Measurements from ENCODE around the gene CDKN3.
A peak's percentile ranks its signal among the peaks of the same experiment; 100 is the strongest.

The CDKN3 gene, protein sequence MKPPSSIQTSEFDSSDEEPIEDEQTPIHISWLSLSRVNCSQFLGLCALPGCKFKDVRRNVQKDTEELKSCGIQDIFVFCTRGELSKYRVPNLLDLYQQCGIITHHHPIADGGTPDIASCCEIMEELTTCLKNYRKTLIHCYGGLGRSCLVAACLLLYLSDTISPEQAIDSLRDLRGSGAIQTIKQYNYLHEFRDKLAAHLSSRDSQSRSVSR

DNA sequence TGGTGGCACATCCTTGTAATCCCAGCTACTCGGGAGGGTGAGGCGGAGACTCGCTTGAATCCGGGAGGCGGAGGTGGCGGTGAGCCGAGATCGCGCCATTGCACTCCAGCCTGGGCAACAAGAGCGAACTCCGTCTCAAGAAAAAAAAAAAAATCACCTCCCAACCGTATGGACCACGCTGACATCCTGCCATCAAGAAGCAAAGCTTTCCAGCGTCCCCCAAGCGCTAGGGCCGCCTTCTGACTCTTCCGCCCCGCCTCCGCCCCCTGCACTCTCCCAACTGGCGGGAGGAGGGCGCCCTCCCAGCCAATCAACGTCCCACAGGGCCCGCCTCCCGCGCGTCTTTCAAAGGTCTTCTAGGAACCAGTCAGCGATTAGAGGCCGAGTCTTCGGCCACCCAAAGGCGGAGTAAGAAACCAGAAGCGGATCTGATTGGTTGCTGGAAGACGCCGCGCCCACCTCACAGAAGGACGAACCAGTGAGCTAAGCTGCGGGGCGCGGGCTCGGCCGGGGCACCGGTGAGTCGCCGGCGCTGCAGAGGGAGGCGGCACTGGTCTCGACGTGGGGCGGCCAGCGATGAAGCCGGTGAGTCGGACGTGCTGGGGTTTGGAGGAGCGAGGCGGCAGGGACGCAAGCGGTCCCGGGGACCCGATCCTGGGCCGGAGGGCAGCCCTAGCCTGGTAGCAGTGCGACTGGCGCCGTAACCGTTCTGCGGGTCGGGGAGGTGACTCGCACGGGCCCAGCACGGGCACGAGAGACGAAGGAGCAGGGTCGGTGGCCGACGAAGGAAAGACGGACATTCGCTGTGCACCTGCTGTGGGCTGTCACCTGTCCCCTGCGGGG is at the start of gene CDKN3:
CDKN3 (plus strand) TSS at position 515 of the 843 bp plus-strand sequence; CDS start at position 577, 62 bp downstream.
- DNase-seq (ENCODE audit: low read depth) = peak; percentile 96

DNA sequence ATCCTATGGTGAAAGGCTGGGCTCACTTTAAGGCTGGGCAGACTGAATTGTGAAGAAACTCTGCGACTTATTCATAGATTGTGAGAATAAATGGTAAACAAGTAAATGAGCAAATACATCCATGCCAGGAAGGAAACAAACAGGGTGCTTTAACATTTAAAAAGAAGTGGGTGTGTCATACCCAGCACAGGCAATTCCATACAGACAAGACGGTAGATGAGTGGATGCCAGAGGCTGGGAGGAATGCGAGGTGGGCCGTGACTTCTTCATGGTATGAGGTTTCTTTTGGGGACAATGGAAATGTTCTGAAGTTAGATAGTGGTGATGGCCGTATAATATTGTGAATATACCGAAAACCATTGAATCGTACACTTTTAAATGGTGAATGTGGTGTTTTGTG is 49.8 kb upstream of the CDKN3 start:
- DNase-seq (ENCODE audit: low read depth) = no peak

DNA sequence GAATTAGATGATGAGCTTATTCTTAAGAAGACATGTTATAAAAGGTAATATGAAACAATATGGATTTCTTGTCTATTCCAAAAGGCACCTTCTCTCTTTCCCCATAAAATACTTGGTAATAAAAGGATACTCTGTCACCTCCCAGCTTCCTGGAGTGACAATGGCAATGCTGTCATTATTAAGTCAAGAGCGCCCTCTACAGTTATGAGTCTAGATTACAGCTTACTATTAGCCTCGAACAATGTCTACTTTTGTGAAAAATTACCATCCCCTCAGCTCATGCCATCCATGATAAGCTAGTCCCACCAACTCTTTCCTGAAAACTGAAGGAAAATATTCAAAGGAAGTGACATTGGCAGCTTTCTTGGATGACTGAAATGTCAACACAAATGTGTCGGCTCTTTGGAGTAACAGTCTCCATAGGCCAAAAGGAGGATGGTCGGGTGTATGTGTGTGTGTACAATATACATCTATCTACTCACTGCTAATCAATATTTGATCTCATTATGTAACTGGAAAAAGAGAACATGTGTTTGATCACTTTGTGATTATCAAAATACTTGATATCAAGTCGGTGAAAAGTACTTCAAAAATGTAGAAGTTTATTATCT is 48.7 kb upstream of the CDKN3 start:
- DNase-seq (ENCODE audit: low read depth) = no peak

DNA sequence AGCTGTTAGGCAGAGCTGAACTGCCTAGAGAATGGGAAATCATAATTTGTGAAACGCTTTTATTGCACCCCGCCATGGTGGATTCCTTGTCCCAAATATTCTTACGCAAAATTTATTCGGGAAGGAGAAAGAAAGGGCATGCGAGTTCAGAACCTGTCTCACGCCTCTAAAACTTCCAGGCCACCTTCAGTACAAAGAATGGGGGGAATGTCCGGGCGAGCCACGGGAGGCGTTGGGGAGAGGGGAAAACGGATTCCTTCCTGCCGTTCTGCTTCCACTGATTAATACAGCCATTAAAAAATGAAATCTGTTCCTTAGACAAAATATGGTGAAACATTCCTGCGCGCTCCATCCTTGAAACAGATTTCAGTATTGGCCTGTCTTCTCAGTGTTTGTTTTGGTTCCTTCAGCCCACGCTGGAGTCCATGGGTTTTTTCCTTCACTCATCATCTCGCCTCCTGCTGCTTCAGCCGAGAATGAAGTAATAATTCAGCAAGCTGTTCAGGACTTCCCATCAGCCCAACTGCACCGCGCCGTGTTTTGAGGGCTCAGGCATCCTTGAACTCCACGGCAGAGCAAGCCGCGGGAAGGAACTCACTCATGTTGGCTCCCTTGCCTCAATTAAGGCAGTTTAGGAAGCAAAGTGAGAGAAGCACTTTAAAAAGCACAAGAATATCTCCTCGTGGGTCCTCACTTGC is 47.7 kb upstream of the CDKN3 start:
- DNase-seq (ENCODE audit: low read depth) = no peak

DNA sequence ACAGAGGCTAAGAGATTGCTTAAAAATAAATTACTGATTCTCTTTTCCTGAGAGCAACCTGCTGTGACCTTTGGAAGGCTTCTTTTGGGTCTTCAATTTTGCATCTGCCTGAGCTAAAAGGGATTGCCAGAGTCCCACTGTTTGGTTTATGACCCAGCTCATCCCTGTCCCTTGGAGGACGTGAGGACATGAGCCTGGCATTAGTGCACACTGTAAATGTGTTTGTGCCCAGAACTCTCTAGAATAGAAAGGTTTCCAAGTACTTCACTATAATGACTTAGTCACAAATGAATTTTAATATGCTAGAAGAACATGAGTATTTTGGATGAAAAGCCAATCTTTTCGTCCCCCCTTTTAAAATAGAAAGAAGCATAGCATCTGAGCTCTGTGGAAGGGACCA is 47.1 kb upstream of the CDKN3 start:
- DNase-seq (ENCODE audit: low read depth) = no peak

DNA sequence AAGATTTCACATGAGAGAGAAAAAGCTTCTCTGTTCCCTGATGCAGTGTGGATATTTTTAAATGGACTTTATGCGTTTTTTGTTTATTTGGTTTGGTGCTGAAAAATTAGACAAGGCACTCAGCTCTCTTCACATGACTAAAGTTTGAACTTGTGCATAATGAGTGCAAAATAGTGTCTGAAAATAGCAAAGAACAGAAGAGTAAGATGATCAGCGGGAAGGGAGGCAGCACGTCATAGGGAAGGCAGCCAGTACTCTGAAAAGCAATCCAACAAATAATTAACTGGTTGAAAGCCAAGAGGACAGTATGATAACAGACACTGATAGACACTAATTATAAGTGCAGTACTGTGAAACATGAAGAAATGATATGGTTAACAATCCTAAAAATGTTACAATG is 46.6 kb upstream of the CDKN3 start:
- no peak for DNase-seq (ENCODE audit: low read depth)

DNA sequence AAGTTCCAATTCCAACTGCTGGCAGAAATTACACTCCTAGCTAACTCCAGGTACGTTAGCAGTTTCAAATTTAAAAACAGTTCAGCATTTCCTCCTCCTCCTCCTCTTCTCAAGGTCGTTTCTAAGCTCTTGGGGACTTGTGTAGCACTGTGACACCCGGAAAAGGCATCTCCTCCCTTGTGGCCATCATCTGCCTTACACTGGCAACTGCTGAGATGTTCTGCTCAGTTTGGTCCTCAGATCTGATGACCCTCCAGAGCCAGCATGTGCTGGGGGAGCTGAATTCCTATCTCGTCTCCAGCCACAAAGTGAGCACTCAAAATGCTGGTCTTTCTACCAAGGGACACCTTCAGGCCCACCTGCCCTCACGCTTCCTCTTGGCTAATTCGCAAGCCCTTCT is 43.5 kb upstream of the CDKN3 start:
- DNase-seq (ENCODE audit: low read depth) = no peak

DNA sequence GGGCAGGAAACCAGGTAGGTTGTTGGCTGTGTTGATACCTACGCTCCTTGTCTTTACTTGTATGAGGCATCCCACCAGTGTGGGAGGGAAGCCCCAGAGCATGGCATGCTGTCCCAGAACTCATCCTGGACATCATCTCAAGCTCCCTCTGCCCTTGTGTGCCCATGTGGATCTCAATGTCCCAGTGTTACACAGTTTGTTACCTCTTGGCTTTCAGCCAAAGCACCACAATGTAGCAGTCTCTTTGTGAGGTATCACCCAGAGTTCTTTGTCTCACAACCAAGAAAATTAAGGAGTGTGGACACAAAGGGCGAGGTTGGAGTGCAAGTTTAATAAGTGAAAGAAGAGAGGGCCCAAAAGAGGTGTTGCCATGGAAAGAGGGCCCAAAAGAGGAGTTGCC is 43.1 kb upstream of the CDKN3 start:
- no peak for DNase-seq (ENCODE audit: low read depth)

DNA sequence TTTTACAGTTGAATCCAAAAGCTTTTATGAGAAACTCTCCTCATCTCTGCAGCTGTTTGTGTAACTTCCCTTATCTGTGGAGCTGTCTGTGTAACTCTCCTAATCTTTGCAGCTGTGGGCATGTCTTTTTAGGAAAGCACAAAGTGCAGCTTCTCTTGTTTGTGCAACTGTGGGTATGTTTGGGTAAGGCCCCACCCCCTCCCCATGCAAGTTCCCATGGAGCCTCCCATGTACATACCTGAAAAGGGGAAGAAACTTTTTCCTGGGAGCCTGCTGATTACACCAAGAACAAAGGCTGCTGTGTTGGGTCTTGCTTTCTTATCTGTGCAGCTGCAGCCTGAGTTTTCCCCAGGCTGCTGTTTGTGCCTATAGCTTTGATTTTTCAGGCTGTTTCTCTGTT is 42.7 kb upstream of the CDKN3 start:
- no peak for DNase-seq (ENCODE audit: low read depth)

DNA sequence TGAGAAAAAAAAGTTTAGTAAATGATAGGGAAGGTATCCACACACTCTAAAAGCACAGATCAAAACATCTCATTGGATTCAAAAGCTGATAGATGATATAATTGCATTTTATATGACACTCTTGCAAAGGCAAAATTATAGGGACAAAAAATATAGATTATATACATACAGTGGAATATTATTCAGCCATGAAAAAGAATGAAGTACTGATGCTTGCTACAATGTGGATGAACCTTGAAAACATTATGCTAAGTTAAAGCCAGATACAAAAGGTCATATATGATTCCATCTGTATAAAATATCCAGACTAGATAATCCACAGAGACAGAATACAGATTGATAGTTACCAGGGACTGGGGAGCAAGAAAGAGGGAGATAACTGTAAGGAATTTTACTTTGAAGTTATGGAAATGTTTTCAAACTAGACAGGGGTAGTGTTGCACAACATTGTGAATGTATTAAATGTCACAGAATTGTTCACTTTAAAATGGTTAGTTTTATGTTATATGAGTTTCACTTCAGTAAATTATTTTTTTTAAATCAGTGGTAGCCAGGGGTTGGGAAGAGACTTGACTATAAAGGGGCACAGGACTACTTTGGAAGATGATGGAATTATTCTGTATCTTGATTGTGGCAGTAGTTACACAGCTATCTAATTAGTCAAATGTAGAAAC is 41.7 kb upstream of the CDKN3 start:
- DNase-seq (ENCODE audit: low read depth) = no peak

DNA sequence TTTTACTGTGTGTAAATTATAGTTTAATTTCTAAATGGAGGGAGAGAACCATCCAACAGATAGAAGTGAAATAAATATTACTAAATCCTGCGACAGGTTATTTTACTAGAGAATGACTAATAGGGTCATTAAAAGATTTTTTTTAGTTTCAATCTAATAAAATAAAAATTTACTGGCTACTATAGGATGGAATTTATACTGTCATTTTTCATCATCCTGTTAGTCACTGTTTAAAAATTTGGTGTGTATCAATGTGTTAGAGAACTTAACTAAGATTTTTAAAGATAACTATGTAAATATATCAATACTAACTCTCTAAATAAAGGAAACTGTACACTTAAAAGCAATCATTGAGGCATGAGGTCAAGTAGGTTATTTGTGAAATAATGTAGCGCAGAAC is 41.1 kb upstream of the CDKN3 start:
- no peak for DNase-seq (ENCODE audit: low read depth)

DNA sequence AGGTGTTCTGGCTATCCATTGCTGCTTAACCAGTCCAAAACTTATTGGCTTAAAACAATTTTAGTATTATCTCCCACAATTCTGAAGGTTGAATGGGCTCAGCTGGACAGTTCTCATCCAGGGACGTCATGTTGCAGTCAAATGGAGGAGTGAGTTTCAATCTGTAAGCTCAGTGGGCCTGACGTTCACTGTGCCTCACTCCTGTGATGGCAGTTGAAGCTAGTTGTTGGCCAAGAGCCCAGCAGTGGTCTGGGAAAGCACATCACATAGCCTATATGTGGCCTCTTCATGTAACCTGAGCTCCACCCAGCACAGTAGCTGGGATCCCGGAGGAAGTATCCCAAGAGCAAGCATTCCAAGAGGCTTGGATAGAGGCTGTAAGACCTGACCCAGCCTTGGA is 40.6 kb upstream of the CDKN3 start:
- DNase-seq (ENCODE audit: low read depth) = no peak

DNA sequence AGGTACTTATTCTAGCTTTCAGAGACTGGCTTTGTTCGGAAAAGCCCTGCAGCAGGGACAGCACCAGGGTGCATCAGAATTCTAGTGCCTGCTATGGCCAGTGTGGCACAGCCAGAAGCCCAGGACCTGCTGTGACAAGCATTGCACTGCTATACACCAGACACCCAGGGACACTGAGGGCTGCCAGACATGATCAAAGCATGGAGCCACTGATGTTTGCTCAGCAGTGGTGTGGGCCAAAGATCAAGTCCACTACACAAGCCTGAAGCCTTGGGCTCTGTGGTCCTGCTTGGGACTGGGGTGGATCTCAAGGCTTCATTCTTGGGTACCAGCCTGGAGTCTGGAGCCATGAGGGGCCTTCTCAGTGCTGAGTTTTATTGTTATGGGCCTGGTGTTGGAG is 36.1 kb upstream of the CDKN3 start:
- no peak for DNase-seq (ENCODE audit: low read depth)

DNA sequence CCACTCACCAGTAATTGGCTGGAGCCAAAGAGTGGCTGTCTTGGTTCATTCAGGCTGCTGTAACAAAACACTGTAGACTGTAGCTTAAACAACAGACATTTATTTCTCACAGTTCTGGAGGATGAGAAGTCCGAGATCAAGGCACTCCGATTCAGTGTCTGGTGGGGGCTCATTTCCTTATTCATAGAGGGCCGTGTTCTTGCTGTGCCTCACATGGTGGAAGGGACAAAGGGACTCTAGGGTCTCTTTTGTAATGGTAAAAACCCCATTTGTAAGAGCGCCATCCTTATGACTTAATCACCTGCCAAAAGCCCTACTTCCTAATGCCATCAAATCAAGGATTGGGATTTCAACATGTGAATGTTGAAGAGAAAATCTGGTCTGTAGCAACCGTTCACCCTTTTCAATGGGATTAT is 34.7 kb upstream of the CDKN3 start:
- DNase-seq (ENCODE audit: low read depth) = no peak

DNA sequence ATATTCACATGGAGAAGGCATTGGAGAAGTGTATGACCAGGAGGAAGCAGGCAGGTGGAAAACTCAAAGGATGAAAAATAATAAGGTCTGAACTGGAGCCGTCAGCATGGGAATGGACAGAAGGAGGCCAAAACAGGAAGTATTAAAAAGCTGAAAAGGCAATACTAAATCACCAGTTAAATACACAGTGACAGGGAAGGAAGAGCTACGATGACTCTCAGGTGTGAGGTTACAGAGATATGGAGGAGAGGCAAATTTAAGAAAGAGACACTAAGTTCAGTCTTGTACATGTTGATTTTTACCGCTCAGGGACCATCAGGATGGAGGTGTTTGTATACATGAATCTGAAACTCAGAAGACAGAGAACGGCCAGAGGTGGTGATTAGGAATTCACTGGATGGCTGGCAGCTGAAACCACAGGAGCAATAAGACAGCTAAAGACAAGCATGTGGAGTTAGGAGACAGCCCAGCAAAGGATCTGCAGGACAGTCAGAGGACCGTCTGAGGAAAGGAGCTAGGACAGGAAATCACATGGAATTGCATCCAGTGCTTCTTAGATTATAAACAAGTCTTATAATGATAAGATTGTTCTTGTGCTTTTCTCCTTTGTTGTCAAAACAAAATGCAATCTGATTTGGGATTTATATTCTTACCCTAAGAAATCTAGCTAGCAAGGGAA is 33.9 kb upstream of the CDKN3 start:
- no peak for DNase-seq (ENCODE audit: low read depth)

DNA sequence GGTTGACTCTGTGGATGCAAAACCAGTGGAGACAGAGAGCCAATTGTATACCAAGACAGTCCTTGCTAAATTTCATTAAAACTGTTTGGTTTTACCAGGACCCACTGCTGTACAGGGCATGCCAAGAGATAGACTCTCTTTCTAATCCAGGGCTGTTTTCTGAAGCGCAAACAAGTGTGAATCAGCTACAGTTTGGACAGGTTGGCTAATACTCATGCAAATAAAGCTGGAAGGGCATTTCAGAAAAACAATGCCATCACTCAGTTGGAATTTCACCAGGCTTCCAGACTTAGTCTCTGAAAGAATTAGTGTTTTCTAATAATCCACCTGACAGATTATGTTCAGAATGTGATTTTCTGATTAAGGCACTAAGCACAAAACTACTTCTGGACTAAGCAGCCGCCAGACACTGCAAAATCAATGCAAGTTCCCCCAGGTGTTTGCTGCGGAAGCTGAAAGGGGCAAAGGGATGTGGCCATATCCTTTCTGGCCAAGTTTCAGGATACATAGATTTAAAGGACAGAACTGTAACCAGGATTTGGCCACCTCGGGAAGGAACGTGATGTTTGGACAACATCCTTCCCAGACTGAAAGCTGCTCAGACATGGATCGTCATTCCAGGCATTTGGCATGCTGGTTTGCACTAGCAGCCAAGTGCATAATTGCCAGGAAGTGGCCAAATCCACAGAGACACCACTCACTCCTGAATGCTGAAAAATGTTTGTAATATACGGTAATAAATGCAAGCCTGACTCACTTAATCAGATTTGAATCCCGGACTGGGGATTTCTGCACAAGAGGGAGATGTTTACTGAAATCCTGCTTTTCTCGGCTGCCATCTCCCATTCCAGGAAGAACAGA is 32.0 kb upstream of the CDKN3 start:
- peak; percentile 59 for DNase-seq (ENCODE audit: low read depth)

DNA sequence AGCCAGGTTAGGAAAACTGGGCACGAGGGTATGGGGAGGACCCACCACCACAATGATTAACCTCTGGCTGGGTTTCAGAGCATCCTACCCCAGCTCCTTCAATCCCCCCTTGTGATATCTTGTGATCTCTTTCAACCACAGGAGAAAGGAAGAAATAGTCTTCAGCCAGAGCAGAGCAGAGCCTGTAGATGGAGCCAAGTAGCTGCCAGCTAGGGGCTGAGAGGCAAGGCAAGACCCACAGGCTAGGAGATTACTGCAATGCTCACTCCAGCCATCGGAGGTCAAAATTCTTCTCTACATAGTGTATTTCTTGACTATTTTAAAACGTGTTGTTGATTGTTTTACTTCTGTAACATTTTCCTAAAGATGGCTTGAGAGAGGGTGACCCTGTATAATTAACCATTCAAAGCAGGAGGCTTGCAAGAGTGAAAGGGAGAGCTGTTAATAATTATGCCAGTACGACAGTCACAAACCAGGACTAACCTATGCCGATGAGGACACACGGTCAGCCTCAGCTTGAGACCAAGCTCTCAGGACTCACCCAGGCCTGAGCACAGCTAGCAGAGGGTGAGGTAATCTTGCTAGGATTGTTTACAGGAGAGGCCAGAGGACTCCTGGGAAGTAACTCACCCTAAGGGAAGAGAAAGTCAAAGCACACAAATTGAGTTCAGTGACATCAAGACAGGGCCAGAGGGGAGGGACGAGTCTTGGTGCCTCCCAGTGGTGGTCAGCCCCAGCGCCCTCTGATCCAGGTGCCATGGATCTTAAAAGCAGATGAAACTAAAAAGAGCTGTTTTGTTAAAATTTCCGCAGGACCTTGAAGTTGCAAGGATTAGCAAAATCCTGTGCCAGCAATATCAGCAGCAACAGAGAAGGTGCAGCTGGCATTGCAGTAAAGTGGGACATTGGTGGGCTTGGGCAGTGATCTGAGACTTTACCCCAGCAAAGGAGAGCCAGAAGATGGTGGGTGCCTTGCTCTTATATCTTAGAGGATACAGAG is 29.8 kb upstream of the CDKN3 start:
- no peak for DNase-seq (ENCODE audit: low read depth)

DNA sequence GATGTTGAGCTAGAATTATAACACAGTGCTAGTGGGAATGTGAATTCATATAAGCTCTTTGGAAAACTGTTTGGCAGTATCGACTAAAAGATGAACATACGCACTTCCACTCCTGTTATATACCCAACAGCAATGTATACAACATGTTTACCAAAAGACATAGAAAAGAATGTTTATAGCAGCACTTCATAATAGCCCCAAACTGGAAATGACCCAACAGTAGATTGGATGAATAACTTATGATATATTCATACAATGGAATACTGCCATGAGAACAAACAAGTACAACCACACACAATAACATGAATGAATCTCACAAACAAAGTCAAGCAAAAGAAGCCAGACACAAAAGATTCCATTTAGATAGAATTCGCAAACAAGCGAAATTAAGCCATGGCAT is 28.5 kb upstream of the CDKN3 start:
- no peak for DNase-seq (ENCODE audit: low read depth)

DNA sequence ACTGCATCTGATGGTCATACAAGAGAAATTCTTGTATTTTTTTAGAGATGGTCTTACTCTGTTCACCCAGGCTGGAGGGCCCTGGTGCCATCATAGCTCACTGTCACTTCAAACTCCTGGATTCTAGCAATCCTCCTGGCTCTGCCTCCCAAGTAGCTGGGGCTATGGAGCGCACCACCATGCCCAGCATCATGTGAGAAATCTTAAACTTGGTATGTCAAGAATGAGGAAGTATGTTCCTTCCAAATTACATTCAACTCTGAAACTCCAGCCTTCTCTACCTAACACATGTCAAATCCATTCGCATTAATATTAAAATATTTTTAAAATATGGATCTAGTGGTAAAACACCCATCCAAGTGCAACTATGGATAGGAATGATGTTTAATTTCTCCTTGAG is 27.5 kb upstream of the CDKN3 start:
- no peak for DNase-seq (ENCODE audit: low read depth)

Data from GM04503 (cell line).